ENCODE measurements around the gene ZFP1.
A peak's percentile ranks its signal among the peaks of the same experiment; 100 is the strongest.
"Not testable (repeated sequence)": the region's sequence is repeated elsewhere in the genome, so short reads cannot be mapped to it uniquely, and the experiment has no call there.

ZFP1 gene

DNA sequence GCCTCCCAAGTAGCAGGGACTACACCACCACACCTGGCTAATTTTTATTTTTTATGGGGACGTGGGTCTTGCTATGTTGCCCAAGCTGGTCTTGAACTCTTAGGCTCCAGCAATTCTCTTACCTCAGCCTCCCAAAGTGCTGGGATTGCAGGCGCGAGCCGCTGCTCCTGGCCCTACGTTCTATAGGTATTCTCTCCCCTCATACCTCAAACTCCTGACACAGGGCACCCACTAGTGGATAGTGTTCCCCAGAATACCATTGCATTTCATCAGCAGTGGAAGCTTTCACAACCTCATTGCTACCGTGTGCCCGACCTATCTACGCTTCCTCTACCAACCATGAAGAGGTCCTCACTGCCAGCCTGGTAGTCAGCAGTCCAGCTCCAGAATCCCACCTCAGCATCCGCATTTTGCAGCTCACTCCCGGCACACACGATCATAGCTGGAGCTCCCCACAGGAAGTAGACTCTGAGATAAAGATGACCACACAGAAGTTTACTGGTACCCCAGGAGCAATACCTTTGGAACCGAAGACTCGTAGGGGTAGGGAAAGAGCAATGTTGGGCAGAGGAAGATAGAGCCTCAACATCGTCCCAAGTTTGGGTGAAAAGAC, 49.3 kb downstream of the ZFP1 start:
- TF ChIP-seq, protein P1, sequence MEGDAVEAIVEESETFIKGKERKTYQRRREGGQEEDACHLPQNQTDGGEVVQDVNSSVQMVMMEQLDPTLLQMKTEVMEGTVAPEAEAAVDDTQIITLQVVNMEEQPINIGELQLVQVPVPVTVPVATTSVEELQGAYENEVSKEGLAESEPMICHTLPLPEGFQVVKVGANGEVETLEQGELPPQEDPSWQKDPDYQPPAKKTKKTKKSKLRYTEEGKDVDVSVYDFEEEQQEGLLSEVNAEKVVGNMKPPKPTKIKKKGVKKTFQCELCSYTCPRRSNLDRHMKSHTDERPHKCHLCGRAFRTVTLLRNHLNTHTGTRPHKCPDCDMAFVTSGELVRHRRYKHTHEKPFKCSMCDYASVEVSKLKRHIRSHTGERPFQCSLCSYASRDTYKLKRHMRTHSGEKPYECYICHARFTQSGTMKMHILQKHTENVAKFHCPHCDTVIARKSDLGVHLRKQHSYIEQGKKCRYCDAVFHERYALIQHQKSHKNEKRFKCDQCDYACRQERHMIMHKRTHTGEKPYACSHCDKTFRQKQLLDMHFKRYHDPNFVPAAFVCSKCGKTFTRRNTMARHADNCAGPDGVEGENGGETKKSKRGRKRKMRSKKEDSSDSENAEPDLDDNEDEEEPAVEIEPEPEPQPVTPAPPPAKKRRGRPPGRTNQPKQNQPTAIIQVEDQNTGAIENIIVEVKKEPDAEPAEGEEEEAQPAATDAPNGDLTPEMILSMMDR (IDR thresholded peaks at IDR 0.05; ENCODE audit: low read length, missing control alignments) = no peak
- DNase-seq (ENCODE audit: low read depth) = peak; percentile 27
- H3K4me3 ChIP-seq (replicated peaks; ENCODE audit: low read depth, low read length) = peak overlapping the region; percentile 40

DNA sequence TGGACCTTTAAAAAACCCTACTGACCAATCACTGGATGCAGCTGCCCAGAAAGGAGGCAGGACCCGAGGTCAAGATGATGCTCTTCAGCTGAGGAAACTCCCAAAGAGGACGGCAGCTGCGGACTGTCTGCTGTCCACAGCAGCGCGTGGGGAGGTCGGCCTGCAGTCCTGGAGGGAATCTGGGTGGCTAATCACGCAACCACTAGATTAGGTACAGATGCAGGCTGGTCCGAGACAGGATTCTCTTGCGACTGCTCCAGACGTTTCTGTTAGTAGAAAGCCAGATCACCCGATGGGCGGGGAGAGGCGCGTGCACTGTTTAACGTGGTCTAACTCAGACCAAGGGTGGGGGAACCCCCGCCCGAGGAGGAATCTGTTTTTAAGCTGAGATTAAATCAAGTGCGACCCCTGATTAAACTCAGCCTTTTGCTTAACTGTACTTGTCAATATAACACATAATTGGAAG, 49.8 kb downstream of the ZFP1 start:
- TF ChIP-seq, protein P1 (IDR thresholded peaks at IDR 0.05; ENCODE audit: low read length, missing control alignments) = no peak
- peak; percentile 69 for DNase-seq (ENCODE audit: low read depth)
- H3K4me3 ChIP-seq (replicated peaks; ENCODE audit: low read depth, low read length) = peak overlapping the region; percentile 40

DNA sequence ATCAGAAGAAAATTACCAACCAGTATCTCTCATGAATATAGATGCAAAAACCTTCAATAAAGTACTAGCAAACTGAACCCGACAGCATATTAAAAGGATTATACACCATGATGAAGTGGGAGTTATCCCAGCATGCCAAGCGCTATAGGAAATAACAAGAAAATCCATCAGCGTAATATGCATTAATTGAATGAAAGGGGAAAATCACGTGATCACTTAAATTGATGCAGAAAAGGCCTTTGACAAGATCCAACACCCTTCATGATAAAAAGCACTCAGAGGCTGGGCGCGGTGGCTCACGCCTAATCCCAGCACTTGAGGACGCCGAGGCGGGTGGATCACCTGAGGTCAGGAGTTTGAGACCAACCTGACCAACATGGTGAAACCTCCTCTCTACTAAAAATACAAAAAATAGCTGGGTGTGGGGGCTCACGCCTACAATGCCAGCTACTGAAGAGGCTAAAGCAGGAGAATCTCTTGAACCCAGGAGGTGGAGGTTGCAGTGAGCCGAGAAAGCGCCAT, 53.8 kb downstream of the ZFP1 start:
- H3K4me3 ChIP-seq (replicated peaks; ENCODE audit: low read depth, low read length) = no peak overlapping the region
- no peak for DNase-seq (ENCODE audit: low read depth)
- TF ChIP-seq, protein P1 (IDR thresholded peaks at IDR 0.05; ENCODE audit: low read length, missing control alignments) = no peak

DNA sequence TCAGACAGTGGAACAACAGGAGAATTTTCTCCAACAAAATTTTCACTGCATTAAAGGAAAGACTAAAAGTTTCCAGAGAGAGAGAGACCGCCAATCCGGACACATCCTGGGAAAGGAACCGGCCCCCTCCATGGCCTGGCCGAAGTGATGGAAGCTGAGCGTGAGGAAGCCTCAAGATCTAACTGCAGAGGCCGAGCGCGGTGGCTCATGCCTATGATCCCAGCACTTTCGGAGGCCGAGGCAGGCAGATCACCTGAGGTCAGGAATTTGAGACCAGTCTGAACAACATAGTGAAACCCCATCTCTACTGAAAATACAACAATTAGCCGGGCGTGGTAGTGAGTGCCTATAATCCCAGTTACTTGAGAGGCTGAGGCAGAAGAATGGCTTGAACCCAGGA, 54.8 kb downstream of the ZFP1 start:
- no peak for DNase-seq (ENCODE audit: low read depth)
- no peak overlapping the region for H3K4me3 ChIP-seq (replicated peaks; ENCODE audit: low read depth, low read length)
- TF ChIP-seq, protein P1 (IDR thresholded peaks at IDR 0.05; ENCODE audit: low read length, missing control alignments) = no peak

DNA sequence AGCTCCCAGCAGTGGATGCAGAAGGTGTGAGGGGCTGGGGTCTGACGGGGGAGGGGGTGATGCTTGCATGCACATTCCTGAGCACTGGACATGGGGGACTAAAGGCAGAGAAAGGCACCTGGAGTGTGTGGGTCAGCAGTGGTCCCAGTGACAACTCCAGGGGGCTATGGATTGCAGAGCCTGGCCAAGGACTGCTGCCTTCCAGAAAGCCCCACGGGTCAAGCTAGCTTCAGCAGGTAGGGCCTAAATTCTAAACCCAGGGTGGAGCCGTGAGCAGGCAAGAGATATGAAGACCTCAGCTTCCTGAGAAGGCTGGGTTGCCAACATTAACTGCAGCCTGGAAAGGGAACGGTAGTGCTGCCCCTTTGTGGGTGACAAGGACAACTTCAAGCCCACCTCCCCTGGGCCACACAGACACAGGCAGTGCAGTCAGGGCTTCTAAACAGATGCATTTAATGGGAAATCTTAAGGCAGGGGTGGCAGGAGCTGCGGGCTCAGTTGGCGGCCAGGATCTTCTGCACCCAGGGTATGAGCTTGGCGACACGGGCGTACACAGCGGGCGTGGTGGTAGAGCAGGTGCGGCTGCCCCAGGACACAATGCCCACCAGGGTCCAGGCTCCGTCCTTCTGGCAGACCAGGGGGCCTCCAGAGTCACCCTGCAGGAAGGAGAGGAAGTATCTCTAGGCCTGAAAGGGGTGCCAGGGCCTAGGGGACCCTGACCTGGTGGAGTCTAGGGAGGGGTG, 55.5 kb downstream of the ZFP1 start:
- DNase-seq (ENCODE audit: low read depth) = no peak
- no peak overlapping the region for H3K4me3 ChIP-seq (replicated peaks; ENCODE audit: low read depth, low read length)
- TF ChIP-seq, protein P1 (IDR thresholded peaks at IDR 0.05; ENCODE audit: low read length, missing control alignments) = no peak

DNA sequence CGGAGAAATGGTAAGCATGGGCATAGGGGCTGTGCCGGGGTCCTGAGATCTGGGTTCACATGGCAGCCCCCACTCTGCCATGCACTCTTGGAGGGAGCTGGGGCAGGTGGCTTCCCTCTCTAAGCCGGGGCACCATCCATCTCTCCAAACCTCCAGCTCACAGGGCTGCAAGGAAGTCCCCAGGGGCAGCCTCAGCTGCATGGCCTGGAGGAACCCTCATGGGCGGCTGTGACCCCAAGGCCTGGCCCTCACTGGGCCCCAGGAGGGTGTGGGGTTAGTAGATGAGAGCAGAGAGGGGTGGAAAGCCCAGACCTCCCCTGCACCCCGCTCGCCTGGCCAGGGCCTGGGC, 56.1 kb downstream of the ZFP1 start:
- TF ChIP-seq, protein P1 (IDR thresholded peaks at IDR 0.05; ENCODE audit: low read length, missing control alignments) = no peak
- DNase-seq (ENCODE audit: low read depth) = no peak
- H3K4me3 ChIP-seq (replicated peaks; ENCODE audit: low read depth, low read length) = no peak overlapping the region

DNA sequence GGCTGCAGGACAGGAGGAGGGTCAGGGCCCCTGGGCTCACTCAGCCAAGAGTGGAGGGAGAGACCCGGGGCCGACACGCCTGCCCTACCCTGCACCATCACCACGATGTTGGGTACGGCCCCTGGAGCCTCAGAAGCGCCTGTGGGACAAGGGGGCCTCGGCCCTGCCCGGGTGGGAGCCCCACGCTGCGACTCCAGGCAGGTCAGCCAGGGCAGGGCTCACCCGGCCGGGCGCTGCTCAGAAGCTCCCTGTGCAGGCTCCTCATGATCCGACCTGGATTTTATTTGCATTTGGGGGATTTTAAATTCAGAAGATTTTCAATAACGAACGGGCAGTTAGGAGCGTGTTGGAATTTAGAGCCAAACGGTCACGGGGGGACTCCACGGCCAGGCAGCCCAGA, 56.6 kb downstream of the ZFP1 start:
- not testable (repeated sequence) for DNase-seq (ENCODE audit: low read depth); H3K4me3 ChIP-seq (replicated peaks; ENCODE audit: low read depth, low read length)

DNA sequence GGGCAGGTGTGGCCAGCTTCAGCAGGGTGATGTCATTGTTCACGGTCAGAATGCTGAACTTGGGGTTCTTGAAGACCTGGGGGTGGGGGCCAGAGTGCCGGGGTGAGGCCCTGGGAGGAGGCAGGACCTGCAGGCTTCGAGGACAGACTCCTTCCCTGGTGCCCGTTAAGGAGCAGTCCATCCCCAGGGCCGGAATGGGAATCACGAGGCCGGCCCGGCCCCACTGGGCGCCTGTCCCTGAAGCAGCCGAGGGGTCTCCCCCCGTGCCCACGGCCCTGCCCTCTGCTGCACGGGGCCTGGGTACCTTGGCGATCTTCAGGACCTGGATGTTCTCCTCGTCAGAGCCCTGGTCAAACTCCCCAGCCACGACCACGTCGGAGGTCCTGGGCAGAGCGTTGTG, 57.1 kb downstream of the ZFP1 start:
- not testable (repeated sequence) for H3K4me3 ChIP-seq (replicated peaks; ENCODE audit: low read depth, low read length); DNase-seq (ENCODE audit: low read depth)

DNA sequence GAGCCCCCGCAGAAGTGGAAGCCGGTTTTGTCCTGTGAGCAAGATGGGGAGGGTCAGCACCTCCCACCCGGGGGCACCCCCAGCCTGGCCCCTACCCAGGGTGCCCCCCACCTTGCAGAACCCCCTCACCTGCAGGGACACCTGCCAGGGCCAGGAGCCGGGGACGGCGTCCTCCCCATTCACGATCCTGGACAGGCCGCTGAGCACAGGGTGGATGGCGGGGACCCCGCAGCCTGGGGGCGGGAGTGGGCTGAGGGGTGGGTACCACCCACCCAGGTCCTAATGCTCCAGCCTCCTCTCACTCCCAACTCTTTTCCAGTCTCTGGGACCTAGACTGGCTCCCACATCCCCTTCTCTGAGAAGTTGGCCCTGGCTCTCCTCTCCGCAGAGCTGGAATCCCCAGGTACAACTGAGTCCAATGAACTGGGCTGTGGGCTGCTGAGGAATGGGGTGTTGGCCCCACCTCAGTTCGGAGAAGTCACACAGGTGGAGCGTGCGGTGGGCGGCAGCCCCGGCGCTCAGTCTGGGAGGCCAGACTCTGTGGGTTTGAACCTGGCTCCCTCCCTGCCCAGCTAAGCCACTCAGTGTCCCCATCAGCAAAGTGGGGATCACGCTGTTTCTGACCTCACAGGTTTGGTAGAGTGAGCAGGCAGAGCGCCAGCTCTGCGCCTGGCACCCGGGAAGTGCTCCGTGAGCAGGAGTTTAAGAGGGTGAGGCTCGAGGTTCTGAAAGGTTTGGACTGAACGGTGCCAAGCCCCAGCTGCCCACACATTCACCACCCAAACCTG, 57.8 kb downstream of the ZFP1 start:
- DNase-seq (ENCODE audit: low read depth); H3K4me3 ChIP-seq (replicated peaks; ENCODE audit: low read depth, low read length): not testable (repeated sequence)

All from fibroblast of pulmonary artery (primary cell).